ENCODE results near the gene CTDSP1.

The CTDSP1 gene

DNA sequence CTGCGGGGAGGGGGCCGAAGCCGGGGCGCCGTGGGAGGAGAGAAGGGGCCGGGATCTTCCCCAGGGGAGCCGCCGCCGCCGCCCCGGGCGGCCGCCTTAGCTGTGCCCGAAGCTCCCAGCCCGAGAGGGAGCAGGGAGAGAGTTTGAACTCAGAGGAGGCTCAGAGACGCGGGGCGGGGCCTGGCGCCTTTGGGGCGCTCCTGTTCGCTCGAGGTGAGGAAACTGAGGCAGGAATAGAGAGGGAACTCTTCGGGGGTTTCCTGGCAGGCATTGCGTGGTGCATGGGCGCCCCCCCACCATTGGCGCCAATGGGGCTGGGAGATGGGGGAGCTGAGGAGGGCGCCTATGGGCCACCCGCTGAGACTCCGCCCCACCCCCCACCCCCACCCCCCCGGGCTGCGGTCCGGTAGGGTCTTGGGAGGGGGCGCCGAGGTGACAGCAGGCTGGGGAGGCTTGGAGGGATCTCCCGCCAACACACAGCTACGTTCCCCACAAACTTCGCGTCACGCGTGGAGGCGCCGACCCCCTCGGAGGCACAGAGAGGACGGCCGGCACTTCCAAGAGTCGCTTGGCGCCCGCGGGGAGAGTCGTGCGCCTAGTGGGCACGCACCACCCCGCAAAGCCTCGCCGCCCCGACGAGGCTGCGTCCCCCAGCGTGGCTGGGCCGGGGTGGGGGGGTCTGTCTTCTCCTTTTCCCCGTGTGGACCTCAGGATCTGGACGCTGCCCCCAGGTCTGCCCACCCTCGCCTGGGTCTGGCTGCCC lies 680 bp downstream of the CTDSP1 start:
- peak; percentile 30 for DNase-seq (ENCODE audit: low read depth)

DNA sequence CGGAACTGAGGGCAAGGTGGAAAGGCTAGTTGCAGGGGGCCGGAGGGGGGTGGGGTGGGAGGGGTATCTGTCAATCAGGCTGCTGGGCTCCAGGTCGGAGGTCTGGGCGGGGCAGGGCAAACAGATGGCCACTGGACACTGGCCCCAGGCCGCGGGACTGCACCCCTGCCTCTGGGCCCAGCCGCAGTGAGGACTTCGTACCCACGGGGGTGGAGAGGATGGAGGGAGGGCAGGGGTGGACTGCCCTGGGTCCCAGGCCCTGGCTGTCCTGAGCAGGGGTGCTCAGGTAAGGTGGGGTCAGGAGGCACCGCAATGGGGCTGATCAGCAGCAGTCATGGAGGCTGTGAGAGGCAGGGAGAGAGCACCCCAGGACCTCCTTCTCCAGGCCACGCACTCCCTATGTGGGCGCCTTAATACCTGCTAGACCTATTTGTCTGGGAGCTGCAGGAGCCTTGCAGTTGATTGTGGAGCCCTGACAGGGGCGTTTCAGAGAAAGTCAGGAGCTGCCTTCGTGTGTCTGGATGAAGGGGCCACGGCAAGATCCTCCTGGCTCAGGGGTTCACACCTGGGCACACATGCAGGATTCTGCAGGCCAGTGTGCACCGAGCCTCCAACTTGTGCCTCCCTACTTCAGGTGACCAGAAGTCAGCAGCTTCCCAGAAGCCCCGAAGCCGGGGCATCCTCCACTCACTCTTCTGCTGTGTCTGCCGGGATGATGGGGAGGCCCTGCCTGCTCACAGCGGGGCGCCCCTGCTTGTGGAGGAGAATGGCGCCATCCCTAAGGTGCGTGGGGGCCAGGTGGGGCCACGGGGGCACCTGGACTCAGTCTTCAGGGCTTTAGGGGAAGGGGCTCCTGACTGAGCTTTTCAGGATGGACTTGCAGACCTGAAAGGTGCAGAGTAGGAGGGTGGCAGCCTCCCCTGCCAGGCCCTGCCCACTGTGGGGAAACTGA lies 1.5 kb downstream of the CTDSP1 start:
- DNase-seq (ENCODE audit: low read depth), result no peak

DNA sequence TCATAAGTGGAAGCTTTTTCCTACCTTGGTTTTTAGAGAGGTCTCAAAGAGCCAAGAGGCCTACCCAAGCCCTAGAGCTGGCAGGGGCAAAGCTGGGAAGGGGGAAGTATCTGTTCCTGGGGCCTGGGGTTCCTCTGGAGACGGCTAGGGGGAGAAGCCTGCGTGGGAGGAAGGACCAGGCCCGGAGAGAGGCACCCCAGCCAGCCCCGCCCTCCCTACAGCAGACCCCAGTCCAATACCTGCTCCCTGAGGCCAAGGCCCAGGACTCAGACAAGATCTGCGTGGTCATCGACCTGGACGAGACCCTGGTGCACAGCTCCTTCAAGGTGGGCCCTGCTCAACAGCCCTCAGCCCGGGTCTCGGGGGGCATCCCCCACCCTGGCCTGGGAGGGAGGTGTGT lies 2.2 kb downstream of the CTDSP1 start:
- DNase-seq (ENCODE audit: low read depth), result no peak

DNA sequence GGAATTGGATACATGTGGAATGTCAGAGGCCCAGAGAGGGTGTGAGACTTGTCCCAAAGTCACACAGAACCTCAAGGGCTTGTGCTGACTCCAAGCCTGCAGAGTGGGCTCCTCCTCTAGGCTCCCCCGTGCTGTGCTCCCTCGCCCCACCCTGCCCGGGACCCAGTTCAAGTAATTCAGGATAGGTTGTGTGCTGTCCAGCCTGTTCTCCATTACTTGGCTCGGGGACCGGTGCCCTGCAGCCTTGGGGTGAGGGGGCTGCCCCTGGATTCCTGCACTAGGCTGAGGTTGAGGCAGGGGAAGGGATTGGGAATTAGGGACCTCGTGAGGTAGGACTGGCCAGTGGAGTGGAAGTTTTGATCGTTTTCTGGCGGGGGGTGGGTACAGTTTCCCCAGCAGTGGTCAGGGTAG lies 2.8 kb downstream of the CTDSP1 start:
- DNase-seq (ENCODE audit: low read depth), result no peak

DNA sequence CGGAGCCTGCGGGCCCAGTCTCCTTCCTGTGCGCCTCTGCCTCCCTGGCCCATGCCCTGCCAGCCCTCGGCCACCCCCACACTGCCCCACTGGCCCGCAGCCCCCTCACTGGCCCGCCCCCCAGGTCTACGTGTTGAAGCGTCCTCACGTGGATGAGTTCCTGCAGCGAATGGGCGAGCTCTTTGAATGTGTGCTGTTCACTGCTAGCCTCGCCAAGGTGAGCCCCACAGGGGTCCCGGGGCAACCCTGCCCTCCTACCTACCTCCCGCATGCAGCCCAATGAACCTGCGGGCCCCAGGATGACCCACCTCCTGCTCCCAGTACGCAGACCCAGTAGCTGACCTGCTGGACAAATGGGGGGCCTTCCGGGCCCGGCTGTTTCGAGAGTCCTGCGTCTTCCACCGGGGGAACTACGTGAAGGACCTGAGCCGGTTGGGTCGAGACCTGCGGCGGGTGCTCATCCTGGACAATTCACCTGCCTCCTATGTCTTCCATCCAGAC lies 3.3 kb downstream of the CTDSP1 start:
- no peak for DNase-seq (ENCODE audit: low read depth)

DNA sequence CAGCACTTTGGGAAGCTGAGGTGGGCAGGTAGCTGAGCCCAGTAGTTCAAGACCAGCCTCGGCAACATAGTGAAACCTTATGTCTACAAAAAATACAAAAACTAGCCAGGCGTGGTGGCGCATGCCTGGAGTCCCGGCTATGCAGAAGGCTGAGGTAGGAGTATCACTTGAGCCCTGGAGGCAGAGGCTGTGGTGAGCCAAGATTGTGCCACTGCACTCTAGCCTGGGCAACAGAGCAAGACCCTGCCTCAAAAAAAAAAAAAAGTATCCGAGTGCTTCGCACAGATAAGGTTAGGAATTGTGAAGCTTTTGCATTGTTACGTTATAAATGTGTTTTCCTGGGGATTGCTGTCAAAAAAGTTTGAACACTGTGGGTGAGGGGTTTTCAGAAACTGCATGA lies 4.1 kb downstream of the CTDSP1 start:
- no peak for DNase-seq (ENCODE audit: low read depth)

DNA sequence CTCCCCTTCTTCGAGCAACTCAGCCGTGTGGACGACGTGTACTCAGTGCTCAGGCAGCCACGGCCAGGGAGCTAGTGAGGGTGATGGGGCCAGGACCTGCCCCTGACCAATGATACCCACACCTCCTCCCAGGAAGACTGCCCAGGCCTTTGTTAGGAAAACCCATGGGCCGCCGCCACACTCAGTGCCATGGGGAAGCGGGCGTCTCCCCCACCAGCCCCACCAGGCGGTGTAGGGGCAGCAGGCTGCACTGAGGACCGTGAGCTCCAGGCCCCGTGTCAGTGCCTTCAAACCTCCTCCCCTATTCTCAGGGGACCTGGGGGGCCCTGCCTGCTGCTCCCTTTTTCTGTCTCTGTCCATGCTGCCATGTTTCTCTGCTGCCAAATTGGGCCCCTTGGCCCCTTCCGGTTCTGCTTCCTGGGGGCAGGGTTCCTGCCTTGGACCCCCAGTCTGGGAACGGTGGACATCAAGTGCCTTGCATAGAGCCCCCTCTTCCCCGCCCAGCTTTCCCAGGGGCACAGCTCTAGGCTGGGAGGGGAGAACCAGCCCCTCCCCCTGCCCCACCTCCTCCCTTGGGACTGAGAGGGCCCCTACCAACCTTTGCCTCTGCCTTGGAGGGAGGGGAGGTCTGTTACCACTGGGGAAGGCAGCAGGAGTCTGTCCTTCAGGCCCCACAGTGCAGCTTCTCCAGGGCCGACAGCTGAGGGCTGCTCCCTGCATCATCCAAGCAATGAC lies 4.8 kb downstream of the CTDSP1 start:
- DNase-seq (ENCODE audit: low read depth), result no peak

DNA sequence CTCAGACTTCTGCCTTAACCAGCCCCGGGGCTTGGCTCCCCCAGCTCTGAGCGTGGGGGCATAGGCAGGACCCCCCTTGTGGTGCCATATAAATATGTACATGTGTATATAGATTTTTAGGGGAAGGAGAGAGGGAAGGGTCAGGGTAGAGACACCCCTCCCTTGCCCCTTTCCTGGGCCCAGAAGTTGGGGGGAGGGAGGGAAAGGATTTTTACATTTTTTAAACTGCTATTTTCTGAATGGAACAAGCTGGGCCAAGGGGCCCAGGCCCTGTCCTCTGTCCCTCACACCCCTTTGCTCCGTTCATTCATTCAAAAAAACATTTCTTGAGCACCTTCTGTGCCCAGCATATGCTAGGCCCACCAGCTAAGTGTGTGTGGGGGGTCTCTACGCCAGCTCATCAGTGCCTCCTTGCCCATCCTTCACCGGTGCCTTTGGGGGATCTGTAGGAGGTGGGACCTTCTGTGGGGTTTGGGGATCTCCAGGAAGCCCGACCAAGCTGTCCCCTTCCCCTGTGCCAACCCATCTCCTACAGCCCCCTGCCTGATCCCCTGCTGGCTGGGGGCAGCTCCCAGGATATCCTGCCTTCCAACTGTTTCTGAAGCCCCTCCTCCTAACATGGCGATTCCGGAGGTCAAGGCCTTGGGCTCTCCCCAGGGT lies 5.5 kb downstream of the CTDSP1 start:
- no peak for DNase-seq (ENCODE audit: low read depth)

DNA sequence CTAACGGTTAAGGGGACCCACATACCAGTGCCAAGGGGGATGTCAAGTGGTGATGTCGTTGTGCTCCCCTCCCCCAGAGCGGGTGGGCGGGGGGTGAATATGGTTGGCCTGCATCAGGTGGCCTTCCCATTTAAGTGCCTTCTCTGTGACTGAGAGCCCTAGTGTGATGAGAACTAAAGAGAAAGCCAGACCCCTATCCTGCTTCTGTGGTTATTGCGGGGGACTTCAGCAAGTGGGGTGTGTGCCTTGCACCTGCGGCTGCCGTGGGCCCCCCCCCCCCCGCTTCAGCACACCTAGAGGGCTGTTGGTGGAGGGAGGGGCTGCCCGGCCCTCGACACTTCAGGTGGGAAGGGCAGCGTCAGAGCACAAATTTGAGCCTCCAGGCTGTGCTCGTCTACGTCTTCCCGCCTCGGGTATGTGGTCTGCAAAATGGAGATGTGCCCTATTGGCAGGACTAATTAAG lies 6.1 kb downstream of the CTDSP1 start:
- DNase-seq (ENCODE audit: low read depth), result no peak

DNA sequence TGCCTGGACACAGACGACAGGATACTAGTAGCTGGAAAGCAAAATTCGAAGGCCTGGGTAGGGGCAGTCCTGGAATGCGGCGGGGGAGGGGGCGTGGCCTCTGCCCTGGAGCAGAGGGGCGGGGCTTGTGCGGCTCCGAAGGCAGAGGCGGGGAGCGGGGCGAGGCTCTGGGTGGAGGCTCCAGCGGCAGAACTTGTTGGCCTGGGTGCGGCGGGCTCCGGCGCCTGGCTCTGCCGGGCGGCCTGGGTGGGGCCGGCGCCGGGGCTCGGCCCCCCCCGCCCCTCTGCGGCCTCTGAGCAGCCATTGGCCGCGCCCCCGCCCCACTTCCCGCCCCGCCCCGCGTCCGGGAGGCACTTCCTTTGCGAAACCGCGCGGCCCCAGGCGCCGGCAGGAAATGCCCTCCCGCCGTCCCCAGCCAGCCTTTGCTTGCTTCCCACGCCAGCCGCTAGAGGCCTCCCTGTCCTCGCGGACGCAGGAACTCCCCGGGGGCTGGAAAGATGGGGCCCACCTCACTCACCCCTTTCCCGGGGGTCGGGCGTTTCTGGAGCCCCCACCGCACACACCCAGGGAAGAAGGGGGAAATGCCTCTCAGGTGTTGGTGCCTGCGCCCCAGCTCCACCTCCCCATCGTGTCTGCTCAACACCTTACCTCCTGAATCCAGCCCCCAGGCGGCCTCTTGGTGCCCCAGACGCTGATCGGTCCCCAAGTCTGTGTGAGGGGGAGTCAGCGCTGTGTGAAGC lies 6.7 kb downstream of the CTDSP1 start:
- peak; percentile 86 for DNase-seq (ENCODE audit: low read depth)

DNA sequence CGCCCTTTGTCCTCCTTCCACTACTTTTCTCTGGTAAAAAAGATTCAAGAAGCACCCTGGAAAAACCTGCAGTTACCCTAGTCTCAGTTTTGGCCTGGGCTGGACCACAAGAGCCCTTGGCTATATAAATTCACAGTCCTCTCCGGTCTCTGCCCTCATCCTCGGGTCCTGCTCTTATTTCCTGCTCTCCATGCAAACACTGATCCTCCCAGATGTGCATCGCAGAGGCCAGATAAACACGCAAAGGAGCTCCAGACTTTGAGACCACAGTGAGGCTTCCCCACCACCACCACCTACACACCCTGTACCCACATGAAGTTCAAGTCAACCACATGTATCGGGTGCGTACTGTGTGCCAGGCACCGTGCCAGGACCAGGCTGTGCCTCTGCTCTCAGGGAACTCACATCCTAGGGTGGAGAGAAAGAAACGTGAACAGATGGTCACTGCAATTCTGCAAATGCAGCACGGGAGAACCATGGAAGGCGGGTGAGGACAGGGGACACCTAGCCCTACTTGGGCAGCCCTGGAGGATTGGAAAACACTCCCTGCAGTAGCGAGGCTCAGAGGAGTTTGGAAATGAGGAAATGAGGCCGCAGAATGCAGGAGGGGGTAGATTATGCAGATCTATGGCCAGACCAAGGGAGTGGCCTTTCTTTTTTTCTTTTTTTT lies 7.4 kb downstream of the CTDSP1 start:
- DNase-seq (ENCODE audit: low read depth), result peak; percentile 46

DNA sequence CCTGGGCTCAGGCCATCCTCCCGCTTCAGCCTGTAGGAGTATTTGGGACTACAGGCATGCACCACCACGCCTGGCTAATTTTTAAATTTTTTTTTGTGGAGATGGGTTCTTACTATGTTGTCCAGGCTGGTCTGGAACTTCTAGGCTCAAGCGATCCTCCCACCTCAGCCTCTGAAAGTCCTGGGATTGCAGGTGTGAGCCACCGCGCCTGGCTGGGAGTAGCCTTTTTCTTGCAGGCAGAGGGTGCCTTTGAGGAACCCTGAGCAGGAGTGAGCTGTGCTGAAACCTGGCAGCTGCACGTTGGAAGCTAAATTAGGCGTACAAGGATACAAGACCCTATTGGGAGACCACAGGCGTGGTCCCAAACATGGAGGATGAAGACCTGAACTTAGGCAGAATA lies 8.0 kb downstream of the CTDSP1 start:
- no peak for DNase-seq (ENCODE audit: low read depth)

DNA sequence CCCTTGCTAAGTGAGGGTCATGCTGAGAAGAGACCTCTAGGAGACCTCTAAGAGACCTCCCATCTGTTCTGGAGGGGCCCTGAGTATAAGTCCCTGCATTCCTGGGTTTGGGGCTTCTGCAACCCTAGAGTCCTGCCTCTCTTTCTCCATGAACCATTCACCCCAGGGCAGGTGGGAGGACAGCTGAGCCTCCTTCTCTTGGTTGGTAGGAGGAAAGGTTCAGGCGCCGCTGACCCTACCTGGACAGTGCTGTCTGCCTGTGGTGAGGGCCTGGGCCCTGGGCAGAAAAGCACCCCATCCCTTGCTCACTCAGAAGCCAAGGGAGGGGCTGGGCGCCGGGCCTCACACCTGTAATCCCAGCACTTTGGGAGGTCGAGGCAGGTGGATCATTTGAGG lies 18.7 kb downstream of the CTDSP1 start:
- DNase-seq (ENCODE audit: low read depth), result no peak

DNA sequence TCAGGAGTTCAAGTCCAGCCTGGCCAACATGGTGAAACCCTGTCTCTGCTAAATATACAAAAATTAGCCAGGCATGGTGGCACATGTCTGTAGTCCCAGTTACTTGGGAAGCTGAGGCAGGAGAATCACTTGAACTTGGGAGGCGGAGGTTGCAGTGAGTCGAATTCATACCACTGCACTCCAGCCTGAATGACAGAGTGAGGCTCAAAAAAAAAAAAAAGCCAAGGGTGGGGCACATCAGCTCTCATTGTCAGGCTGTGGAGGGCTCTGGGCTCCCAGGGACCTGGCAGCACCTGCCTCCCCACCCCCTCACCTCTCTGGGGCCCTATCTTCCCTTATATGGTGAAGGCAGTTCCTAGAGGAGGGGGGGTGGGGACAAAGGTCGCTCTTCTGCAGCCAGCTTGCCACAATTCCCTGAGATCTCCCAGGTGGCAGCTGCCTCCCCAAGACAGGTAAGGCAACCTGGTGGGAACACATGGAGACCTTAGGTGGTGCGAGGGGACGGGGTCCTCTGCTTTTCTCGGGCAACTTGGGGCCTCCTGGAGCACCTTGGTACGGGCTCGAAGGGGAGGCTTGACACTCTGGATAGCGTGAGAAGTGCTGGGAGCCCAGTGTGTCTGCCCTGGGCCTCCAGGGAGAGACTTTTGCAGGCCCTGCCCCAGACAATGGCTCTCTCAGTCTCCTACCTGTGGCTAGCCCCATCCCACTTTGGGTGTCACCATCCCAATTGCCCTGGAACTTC lies 19.2 kb downstream of the CTDSP1 start, which contains the start of gene VIL1:
Gene VIL1 (plus strand): TSS at position 407 of the 742 bp plus-strand sequence. CDS start 4,656 bp downstream, outside the sequence.
- no peak for DNase-seq (ENCODE audit: low read depth)

DNA sequence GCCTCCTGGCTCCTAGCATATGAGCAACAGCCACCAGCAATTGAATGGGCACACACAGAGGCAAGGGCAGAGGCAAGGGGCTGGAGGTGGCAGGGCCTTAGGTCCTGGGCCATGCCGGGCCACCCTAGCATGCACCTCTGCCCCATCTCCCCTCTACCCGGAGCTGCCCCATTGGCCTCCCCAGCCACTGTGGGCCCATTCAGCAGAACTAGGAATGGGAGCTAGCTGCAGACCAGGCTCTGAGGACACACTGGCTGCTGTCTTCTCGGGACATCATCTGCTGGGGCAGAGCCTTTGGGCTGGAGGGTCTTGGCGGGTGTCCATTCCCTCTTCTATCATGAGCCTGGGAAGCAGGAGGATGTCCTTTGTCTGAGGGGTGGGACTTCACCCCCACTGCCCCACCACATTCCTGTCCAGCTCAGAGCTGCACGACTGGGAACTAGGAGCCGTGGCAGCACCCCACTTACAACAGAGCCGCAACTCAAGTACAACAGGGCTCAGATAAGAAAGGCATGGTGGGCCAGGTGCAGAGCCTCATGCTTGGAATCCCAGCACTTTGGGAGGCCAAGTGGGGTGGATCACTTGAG lies 20.1 kb downstream of the CTDSP1 start:
- no peak for DNase-seq (ENCODE audit: low read depth)

DNA sequence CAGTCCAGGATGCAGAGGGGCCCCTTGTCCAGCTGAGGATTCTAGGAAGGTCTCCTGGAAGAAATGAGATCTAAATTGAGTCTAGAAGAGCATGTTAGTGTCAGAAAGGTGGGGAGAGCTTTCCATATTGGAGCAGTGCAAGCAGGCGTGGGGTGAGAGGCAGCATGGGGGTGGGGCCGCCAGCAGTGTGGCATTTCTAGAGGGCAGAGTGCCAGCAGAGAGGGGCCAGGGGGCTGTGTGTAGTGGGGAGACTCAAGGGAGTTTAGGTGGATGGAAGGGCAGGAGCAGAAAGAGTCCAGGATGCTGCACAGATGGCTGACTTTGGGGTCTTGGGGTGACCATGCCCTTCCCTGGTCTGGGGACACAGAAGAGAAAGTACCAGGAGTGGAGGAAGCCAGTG lies 21.4 kb downstream of the CTDSP1 start:
- no peak for DNase-seq (ENCODE audit: low read depth)

DNA sequence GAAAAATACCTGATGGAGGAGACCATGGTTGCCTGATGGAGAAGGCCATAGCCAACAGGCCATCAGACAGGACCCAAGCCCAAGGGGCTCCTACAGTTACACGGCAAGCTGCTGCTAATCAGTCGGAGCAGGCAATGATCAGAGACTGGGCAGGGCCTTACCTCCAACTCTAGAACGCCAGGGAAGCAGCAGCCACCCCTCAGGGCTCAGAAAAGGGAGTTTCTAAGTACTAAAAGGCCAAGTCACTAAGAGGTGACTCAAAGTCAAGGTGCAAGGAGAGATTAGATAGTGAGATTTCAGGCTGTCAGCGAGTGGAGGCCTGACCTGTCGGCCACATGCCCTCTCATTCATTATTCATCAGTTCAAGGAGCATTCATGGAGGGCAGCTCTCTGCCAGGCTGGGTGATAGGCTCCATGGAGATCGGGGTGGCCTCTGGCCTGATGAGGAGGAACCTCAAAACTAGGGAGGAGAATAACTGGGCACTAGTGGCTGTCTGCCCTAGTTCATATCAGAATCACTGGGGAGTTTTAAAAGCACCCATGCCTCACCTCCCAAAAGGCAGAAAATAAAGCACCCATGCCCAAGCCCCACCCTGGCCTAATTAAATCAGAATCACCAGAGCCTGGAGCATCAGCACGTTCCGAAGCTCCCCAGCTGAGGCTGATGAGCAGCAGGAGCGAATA lies 22.9 kb downstream of the CTDSP1 start:
- DNase-seq (ENCODE audit: low read depth), result no peak

DNA sequence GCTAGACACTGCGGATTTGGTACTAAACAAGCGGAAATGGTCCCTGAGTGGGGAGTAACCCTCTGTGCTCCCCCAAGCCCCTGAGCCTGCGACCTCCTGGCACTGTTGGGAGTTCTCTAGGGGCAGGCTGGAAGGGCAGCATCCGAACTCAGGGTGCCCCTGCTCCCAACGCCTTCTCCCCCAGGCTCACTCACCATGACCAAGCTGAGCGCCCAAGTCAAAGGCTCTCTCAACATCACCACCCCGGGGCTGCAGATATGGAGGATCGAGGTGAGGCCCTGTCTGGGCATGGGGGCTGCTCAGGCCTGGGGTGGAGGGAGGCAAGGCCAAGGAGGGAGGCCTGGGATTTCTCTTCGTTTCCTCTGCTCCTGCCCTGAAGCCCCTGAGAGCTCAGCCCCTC lies 23.9 kb downstream of the CTDSP1 start:
- DNase-seq (ENCODE audit: low read depth), result no peak

DNA sequence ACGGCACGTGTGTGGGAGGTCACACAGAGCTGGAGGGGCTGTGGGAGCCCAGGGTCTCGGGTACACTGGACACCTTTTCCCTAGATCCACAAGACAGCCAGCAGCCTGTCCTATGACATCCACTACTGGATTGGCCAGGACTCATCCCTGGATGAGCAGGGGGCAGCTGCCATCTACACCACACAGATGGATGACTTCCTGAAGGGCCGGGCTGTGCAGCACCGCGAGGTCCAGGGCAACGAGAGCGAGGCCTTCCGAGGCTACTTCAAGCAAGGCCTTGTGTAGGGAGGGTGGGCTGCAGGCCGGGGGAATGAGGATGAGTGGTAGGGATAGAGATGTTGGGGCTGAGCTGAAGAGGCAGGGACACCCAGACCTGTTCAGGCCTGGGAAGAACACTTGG lies 25.9 kb downstream of the CTDSP1 start:
- no peak for DNase-seq (ENCODE audit: low read depth)

All from activated T-helper 9 cell treated with anti-CD3 and anti-CD28 coated beads, Interleukin-2, amount 50 U/mL, for 16 hours (primary cell).